ENCODE measurements around the gene EPHB4.

DNA sequence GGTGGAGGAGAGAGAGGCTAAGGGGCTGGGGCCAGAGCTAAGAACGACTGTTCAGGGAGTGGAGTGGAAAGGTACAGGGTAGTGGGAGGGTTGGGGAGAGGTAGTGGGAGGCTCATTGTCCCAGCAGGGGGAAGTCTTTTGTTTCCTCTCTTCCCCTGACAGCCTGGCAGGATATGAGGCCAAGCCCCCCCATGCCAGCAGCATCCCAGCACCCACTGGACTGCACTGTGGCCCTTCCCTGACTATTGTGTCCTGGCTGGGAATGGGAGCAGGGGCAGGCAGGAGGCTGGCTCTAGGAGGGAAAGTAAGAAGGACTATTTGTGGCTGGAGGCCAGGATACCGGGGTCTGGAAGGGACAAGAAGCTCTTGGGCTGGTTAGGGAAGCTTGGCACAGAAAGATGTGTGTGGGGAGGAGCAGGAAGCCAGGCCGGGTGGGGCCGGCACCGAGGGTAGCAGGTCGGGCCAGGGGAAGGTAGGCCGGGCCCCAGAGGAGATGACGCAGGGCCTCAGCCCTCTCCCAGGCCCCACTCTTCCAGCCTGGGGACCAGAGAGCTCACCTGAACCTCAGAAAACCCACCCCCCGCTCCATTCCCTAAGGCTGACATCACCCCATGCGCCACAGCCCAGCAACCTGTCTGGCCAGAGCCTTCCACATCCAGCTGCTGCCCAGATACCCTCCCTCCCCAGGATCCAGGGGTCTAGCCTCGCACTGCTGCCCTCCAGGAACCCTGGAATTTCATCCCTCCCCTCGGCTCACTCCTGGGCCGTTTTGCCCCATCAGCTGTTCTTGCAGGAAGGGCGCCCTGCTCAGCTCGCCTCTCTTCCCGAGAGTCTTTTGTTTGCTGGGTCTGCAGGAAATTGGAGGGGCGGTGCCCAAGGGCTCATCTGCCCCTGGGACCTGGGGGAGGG is 8.8 kb upstream of the EPHB4 start:
- TF ChIP-seq, protein P1, sequence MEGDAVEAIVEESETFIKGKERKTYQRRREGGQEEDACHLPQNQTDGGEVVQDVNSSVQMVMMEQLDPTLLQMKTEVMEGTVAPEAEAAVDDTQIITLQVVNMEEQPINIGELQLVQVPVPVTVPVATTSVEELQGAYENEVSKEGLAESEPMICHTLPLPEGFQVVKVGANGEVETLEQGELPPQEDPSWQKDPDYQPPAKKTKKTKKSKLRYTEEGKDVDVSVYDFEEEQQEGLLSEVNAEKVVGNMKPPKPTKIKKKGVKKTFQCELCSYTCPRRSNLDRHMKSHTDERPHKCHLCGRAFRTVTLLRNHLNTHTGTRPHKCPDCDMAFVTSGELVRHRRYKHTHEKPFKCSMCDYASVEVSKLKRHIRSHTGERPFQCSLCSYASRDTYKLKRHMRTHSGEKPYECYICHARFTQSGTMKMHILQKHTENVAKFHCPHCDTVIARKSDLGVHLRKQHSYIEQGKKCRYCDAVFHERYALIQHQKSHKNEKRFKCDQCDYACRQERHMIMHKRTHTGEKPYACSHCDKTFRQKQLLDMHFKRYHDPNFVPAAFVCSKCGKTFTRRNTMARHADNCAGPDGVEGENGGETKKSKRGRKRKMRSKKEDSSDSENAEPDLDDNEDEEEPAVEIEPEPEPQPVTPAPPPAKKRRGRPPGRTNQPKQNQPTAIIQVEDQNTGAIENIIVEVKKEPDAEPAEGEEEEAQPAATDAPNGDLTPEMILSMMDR (IDR thresholded peaks at IDR 0.05) = no peak
- no peak for TF ChIP-seq POLR2AphosphoS5 (IDR thresholded peaks at IDR 0.05)
